OCI-LY7 (cell line): ENCODE results near the gene NUDT7.

Experiments
- EZH2phosphoT487 ChIP-seq: fragments of 200-600 bp; sonication (generic); IDR thresholded peaks from 2 replicates; pipeline ENCODE4 v1.6.1; 2018; ENCODE audit warnings: low read depth, borderline replicate concordance, mild to moderate bottlenecking, mixed run types, antibody characterized with exemption, low read length, moderate library complexity, mixed read lengths
- TF ChIP-seq, protein P1 (sequence below): fragments of 200-600 bp; sonication (generic); conservative IDR thresholded peaks from 2 replicates; pipeline ENCODE4 v1.5.1; 2014; ENCODE audit warnings: mild to moderate bottlenecking, antibody characterized with exemption, low read length, moderate library complexity, mixed read lengths

DNA sequence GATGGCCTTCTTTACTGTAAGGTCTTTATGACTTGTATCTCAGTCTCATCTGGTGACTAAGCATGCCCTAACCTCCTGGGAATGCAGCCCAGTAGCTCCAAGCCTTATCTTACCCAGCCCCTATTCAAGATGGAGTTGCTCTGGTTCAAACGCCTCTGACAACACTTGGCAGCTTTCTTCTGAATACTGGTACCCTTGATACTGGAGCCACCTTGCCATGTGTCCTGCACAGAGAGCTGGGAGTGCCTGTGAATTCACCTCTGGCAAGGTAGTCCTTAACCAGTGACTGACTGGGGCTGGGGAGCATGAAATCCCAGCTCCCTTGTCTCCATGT, 17.2 kb downstream of the NUDT7 start:
- TF ChIP-seq, protein P1, sequence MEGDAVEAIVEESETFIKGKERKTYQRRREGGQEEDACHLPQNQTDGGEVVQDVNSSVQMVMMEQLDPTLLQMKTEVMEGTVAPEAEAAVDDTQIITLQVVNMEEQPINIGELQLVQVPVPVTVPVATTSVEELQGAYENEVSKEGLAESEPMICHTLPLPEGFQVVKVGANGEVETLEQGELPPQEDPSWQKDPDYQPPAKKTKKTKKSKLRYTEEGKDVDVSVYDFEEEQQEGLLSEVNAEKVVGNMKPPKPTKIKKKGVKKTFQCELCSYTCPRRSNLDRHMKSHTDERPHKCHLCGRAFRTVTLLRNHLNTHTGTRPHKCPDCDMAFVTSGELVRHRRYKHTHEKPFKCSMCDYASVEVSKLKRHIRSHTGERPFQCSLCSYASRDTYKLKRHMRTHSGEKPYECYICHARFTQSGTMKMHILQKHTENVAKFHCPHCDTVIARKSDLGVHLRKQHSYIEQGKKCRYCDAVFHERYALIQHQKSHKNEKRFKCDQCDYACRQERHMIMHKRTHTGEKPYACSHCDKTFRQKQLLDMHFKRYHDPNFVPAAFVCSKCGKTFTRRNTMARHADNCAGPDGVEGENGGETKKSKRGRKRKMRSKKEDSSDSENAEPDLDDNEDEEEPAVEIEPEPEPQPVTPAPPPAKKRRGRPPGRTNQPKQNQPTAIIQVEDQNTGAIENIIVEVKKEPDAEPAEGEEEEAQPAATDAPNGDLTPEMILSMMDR = no peak
- no peak for TF ChIP-seq EZH2phosphoT487
